Measurements from ENCODE around the gene STARD5.

GRCh38 chr15:81360491-81360890, 36.5 kb upstream of the STARD5 start:
- no peak for TF ChIP-seq CTCF (IDR thresholded peaks at IDR 0.05)
- TF ChIP-seq POLR2A (IDR thresholded peaks at IDR 0.05) = no peak

All from tibial nerve (tissue), 3 donors.